Measurements from ENCODE around the gene PIK3R1.

Gene PIK3R1

DNA sequence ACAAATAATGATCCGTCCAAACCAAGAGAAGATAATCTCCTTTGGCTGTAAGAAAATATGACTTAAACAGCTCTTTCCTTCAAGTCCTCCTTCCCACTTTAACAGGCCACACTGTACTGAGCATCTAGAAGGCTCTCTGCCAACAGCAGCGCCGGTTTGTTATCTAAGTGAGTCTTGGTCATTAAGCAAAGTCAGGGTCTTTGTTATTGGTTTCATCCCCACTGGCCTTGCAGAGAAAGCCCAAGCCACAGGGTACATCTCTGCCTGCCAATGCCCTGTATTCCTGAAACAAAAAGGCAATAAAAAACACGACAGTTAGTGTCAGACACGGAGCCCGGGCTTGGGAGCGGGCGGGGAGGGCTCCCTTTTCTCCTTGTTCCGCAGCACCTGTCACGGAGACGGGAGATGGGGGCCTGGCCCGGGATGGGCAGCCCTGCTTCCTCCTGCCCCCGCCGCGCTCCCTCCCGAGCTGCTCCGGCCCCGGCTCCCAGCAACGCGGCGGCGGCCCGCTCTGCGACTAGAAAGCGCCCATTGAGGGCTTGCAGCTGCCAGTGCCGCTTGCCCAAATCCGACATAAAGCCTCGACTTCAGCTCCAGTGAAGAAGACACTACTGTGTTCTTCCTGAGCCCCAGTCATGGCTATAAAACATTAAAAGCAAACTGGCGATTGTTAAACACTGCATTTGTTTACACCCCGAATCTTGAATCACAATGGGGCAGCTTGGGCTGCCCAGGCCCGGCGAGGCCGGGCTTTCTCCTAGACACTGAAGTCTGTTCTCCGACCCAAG lies 28.1 kb upstream of the PIK3R1 start:
- TF ChIP-seq CREB1 (IDR thresholded peaks at IDR 0.05; ENCODE audit: low read depth) (no peak), CEBPB (IDR thresholded peaks at IDR 0.05) (no peak), EGR1 (IDR thresholded peaks at IDR 0.05) (no peak), EP300 (IDR thresholded peaks at IDR 0.05; ENCODE audit: borderline replicate concordance) (no peak)

- TF ChIP-seq RAD21 (IDR thresholded peaks at IDR 0.05; ENCODE audit: low read depth) (no peak), TEAD4 (IDR thresholded peaks at IDR 0.05) (no peak), EGR1 (IDR thresholded peaks at IDR 0.05) (no peak), TCF12 (IDR thresholded peaks at IDR 0.05; ENCODE audit: low read depth) (no peak), MAX (IDR thresholded peaks at IDR 0.05) (no peak), ZBTB7A (IDR thresholded peaks at IDR 0.05; ENCODE audit: low read depth) (no peak), YY1 (IDR thresholded peaks at IDR 0.05; ENCODE audit: low read depth) (no peak), NFIC (IDR thresholded peaks at IDR 0.05) (no peak), CREB1 (IDR thresholded peaks at IDR 0.05; ENCODE audit: low read depth) (no peak), TAF1 (IDR thresholded peaks at IDR 0.05; ENCODE audit: low read depth) (no peak), FOXM1 (IDR thresholded peaks at IDR 0.05; ENCODE audit: borderline replicate concordance, low read depth) (no peak), CEBPB (IDR thresholded peaks at IDR 0.05) (no peak), EP300 (IDR thresholded peaks at IDR 0.05; ENCODE audit: borderline replicate concordance) (no peak)
- TF ChIP-seq, protein P1, sequence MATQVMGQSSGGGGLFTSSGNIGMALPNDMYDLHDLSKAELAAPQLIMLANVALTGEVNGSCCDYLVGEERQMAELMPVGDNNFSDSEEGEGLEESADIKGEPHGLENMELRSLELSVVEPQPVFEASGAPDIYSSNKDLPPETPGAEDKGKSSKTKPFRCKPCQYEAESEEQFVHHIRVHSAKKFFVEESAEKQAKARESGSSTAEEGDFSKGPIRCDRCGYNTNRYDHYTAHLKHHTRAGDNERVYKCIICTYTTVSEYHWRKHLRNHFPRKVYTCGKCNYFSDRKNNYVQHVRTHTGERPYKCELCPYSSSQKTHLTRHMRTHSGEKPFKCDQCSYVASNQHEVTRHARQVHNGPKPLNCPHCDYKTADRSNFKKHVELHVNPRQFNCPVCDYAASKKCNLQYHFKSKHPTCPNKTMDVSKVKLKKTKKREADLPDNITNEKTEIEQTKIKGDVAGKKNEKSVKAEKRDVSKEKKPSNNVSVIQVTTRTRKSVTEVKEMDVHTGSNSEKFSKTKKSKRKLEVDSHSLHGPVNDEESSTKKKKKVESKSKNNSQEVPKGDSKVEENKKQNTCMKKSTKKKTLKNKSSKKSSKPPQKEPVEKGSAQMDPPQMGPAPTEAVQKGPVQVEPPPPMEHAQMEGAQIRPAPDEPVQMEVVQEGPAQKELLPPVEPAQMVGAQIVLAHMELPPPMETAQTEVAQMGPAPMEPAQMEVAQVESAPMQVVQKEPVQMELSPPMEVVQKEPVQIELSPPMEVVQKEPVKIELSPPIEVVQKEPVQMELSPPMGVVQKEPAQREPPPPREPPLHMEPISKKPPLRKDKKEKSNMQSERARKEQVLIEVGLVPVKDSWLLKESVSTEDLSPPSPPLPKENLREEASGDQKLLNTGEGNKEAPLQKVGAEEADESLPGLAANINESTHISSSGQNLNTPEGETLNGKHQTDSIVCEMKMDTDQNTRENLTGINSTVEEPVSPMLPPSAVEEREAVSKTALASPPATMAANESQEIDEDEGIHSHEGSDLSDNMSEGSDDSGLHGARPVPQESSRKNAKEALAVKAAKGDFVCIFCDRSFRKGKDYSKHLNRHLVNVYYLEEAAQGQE (IDR thresholded peaks at IDR 0.05; ENCODE audit: low read depth) = no peak
- TF ChIP-seq, protein P2, sequence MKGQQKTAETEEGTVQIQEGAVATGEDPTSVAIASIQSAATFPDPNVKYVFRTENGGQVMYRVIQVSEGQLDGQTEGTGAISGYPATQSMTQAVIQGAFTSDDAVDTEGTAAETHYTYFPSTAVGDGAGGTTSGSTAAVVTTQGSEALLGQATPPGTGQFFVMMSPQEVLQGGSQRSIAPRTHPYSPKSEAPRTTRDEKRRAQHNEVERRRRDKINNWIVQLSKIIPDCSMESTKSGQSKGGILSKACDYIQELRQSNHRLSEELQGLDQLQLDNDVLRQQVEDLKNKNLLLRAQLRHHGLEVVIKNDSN (IDR thresholded peaks at IDR 0.05) = no peak
Measured at GRCh38 chr5:68189171-68189570, 26.4 kb upstream of the PIK3R1 start.

GRCh38 chr5:68189613-68190012 lies 25.9 kb upstream of the PIK3R1 start:
- TF ChIP-seq TCF12 (IDR thresholded peaks at IDR 0.05; ENCODE audit: low read depth) (no peak), NFIC (IDR thresholded peaks at IDR 0.05) (no peak), CEBPB (IDR thresholded peaks at IDR 0.05) (no peak), YY1 (IDR thresholded peaks at IDR 0.05; ENCODE audit: low read depth) (no peak), ZBTB7A (IDR thresholded peaks at IDR 0.05; ENCODE audit: low read depth) (no peak), EGR1 (IDR thresholded peaks at IDR 0.05) (no peak), CREB1 (IDR thresholded peaks at IDR 0.05; ENCODE audit: low read depth) (no peak), FOXM1 (IDR thresholded peaks at IDR 0.05; ENCODE audit: borderline replicate concordance, low read depth) (no peak), RAD21 (IDR thresholded peaks at IDR 0.05; ENCODE audit: low read depth) (no peak), MAX (IDR thresholded peaks at IDR 0.05) (no peak)
- TF ChIP-seq, protein P2 (IDR thresholded peaks at IDR 0.05) = no peak

- no peak for TF ChIP-seq EP300 (IDR thresholded peaks at IDR 0.05; ENCODE audit: borderline replicate concordance)
- no peak for TF ChIP-seq CREB1 (IDR thresholded peaks at IDR 0.05; ENCODE audit: low read depth)
- TF ChIP-seq TCF12 (IDR thresholded peaks at IDR 0.05; ENCODE audit: low read depth) = no peak
- TF ChIP-seq ZBTB7A (IDR thresholded peaks at IDR 0.05; ENCODE audit: low read depth) = no peak
- TF ChIP-seq, protein P2 (IDR thresholded peaks at IDR 0.05) = no peak
- TF ChIP-seq TEAD4 (IDR thresholded peaks at IDR 0.05) = no peak
- TF ChIP-seq EGR1 (IDR thresholded peaks at IDR 0.05) = no peak
- TF ChIP-seq, protein P1 (IDR thresholded peaks at IDR 0.05; ENCODE audit: low read depth) = no peak
- TF ChIP-seq RAD21 (IDR thresholded peaks at IDR 0.05; ENCODE audit: low read depth) = no peak
- TF ChIP-seq NFIC (IDR thresholded peaks at IDR 0.05) = no peak
- no peak for TF ChIP-seq TAF1 (IDR thresholded peaks at IDR 0.05; ENCODE audit: low read depth)
- no peak for TF ChIP-seq YY1 (IDR thresholded peaks at IDR 0.05; ENCODE audit: low read depth)
- TF ChIP-seq FOXM1 (IDR thresholded peaks at IDR 0.05; ENCODE audit: borderline replicate concordance, low read depth) = no peak
- no peak for TF ChIP-seq MAX (IDR thresholded peaks at IDR 0.05)
- TF ChIP-seq CEBPB (IDR thresholded peaks at IDR 0.05) = no peak
Measured at GRCh38 chr5:68190619-68191018, 24.9 kb upstream of the PIK3R1 start.
